Measurements from ENCODE around the gene NFKB2. TPM values are rescaled to one million over a fixed set of nuclear protein-coding genes. Genes with fewer than 3 reads are reported as not detected.

Gene NFKB2
- total RNA-seq, 1 donor from 2014 or later, result 39.9 TPM

- H2AFZ ChIP-seq (ENCODE audit: low read depth, low read length), result no peak overlapping the region
Observed at GRCh38 chr10:102396317-102396650, 779 bp downstream of the NFKB2 start.

GRCh38 chr10:102396730-102397151 is 1.2 kb downstream of the NFKB2 start:
- Histone ChIP-seq H3K4me2 (ENCODE audit: low read length) (peak overlapping the region; percentile 100), H3K27ac (ENCODE audit: low read depth, low read length) (no peak overlapping the region), H2AFZ (ENCODE audit: low read depth, low read length) (no peak overlapping the region), H3K36me3 (ENCODE audit: insufficient read depth, low read length) (no peaks in the 10 kb centered on the region), H3K9ac (ENCODE audit: low read length) (peak overlapping the region; percentile 94), H3K4me1 (ENCODE audit: insufficient read depth, low read length) (peaks cover 35% of the 10 kb centered on the region), H3K4me3 (ENCODE audit: insufficient read depth, low read depth, low read length) (no peak overlapping the region), H3K27me3 (ENCODE audit: insufficient read depth, low read length) (peaks cover 3% of the 10 kb centered on the region), H3K9me3 (ENCODE audit: insufficient read depth, low read depth, low read length) (no peaks in the 10 kb centered on the region), H4K20me1 (ENCODE audit: insufficient read depth, low read length) (peaks cover 6% of the 10 kb centered on the region), H3K79me2 (ENCODE audit: insufficient read depth, low read length) (peaks cover 13% of the 10 kb centered on the region)
- Mint-ChIP-seq H3K36me3 (ENCODE audit: low read depth, unreplicated experiment) (peaks cover 4% of the 10 kb centered on the region), H3K27ac (ENCODE audit: unreplicated experiment) (no peak overlapping the region), H3K4me1 (ENCODE audit: low read depth, unreplicated experiment) (peaks cover 21% of the 10 kb centered on the region), H3K4me3 (ENCODE audit: unreplicated experiment) (peak overlapping the region; percentile 85), H3K9me3 (ENCODE audit: unreplicated experiment) (no peaks in the 10 kb centered on the region), H3K27me3 (ENCODE audit: low read depth, unreplicated experiment) (peaks cover 2% of the 10 kb centered on the region)
- DNase-seq (ENCODE audit: low read depth), result no peak
- TF ChIP-seq EZH2 (IDR thresholded peaks at IDR 0.05; ENCODE audit: insufficient read depth, low read length), result no peak
- no peak for TF ChIP-seq CTCF (IDR thresholded peaks at IDR 0.05; ENCODE audit: insufficient read depth, low read depth, low read length)
- no peak for FAIRE-seq

More at GRCh38 chr10:102396317-102396650, 779 bp downstream of the NFKB2 start:
- peaks cover 13% of the 10 kb centered on the region for H3K79me2 ChIP-seq (ENCODE audit: insufficient read depth, low read length)
- Mint-ChIP-seq H3K9me3 (ENCODE audit: unreplicated experiment) (no peaks in the 10 kb centered on the region), H3K27me3 (ENCODE audit: low read depth, unreplicated experiment) (peaks cover 2% of the 10 kb centered on the region), H3K36me3 (ENCODE audit: low read depth, unreplicated experiment) (peaks cover 4% of the 10 kb centered on the region), H3K27ac (ENCODE audit: unreplicated experiment) (peak overlapping the region; percentile 58), H3K4me3 (ENCODE audit: unreplicated experiment) (peak overlapping the region; percentile 85), H3K4me1 (ENCODE audit: low read depth, unreplicated experiment) (peaks cover 20% of the 10 kb centered on the region)
- peak overlapping the region; percentile 89 for H3K27ac ChIP-seq (ENCODE audit: low read depth, low read length)
- FAIRE-seq (no peak), DNase-seq (ENCODE audit: low read depth) (no peak)
- peaks cover 3% of the 10 kb centered on the region for H3K27me3 ChIP-seq (ENCODE audit: insufficient read depth, low read length)
- H3K9me3 ChIP-seq (ENCODE audit: insufficient read depth, low read depth, low read length), result no peaks in the 10 kb centered on the region
- H3K4me1 ChIP-seq (ENCODE audit: insufficient read depth, low read length), result peaks cover 30% of the 10 kb centered on the region
- peak overlapping the region; percentile 94 for H3K9ac ChIP-seq (ENCODE audit: low read length)
- no peaks in the 10 kb centered on the region for H3K36me3 ChIP-seq (ENCODE audit: insufficient read depth, low read length)
- TF ChIP-seq EZH2 (IDR thresholded peaks at IDR 0.05; ENCODE audit: insufficient read depth, low read length) (no peak), CTCF (IDR thresholded peaks at IDR 0.05; ENCODE audit: insufficient read depth, low read depth, low read length) (no peak)
- peak overlapping the region; percentile 74 for H3K4me3 ChIP-seq (ENCODE audit: insufficient read depth, low read depth, low read length)
- H4K20me1 ChIP-seq (ENCODE audit: insufficient read depth, low read length), result peaks cover 1% of the 10 kb centered on the region
- H3K4me2 ChIP-seq (ENCODE audit: low read length), result peak overlapping the region; percentile 100

Measured in astrocyte (in vitro differentiated cells and primary cell).